GM21528 (cell line): Measurements from ENCODE around the gene OPRL1.
"Not testable (repeated sequence)": the region's sequence is repeated elsewhere in the genome, so short reads cannot be mapped to it uniquely, and the experiment has no call there.

Experiments used
- ATAC-seq: cut with Tn5 transposase; IDR thresholded peaks from one replicate; pipeline ENCODE4 v1.9.1; 2021; ENCODE audit warnings: mild to moderate bottlenecking, moderate library complexity; ENCODE audit not compliant: unreplicated experiment, low FRiP score

OPRL1 gene

GRCh38 chr20:64113444-64113775 lies 33.5 kb downstream of the OPRL1 start:
- ATAC-seq, result no peak

- ATAC-seq, result no peak
Measured at GRCh38 chr20:64113796-64114355, 34.0 kb downstream of the OPRL1 start.

- no peak for ATAC-seq
Measured at GRCh38 chr20:64114356-64114971, 34.6 kb downstream of the OPRL1 start.

GRCh38 chr20:64115171-64115911 lies 35.5 kb downstream of the OPRL1 start:
- no peak for ATAC-seq

GRCh38 chr20:64116016-64116415 lies 36.1 kb downstream of the OPRL1 start:
- no peak for ATAC-seq

GRCh38 chr20:64116541-64117431 lies 36.9 kb downstream of the OPRL1 start:
- no peak for ATAC-seq

- ATAC-seq, result not testable (repeated sequence)
Measured at GRCh38 chr20:64117432-64117777, 37.5 kb downstream of the OPRL1 start.

GRCh38 chr20:64119301-64119680 lies 39.4 kb downstream of the OPRL1 start:
- ATAC-seq, result no peak

- no peak for ATAC-seq
Measured at GRCh38 chr20:64119681-64120341, 39.9 kb downstream of the OPRL1 start.

GRCh38 chr20:64121586-64121985 lies 41.7 kb downstream of the OPRL1 start:
- no peak for ATAC-seq

- ATAC-seq, result not testable (repeated sequence)
Measured at GRCh38 chr20:64122927-64123326, 43.0 kb downstream of the OPRL1 start.

GRCh38 chr20:64123517-64123916 lies 43.6 kb downstream of the OPRL1 start:
- ATAC-seq, result not testable (repeated sequence)

GRCh38 chr20:64129146-64129782 lies 49.4 kb downstream of the OPRL1 start:
- no peak for ATAC-seq

GRCh38 chr20:64130271-64130670 lies 50.4 kb downstream of the OPRL1 start:
- ATAC-seq, result no peak

- ATAC-seq, result no peak
Measured at GRCh38 chr20:64130876-64131275, 51.0 kb downstream of the OPRL1 start.

- no peak for ATAC-seq
Measured at GRCh38 chr20:64131406-64131805, 51.5 kb downstream of the OPRL1 start.

GRCh38 chr20:64133951-64134407 lies 54.1 kb downstream of the OPRL1 start:
- no peak for ATAC-seq

- ATAC-seq, result not testable (repeated sequence)
Measured at GRCh38 chr20:64134744-64135143, 54.9 kb downstream of the OPRL1 start.

GRCh38 chr20:64136004-64136710 lies 56.3 kb downstream of the OPRL1 start:
- no peak for ATAC-seq
